Measurements from ENCODE around the gene EIF3K.

Gene EIF3K

GRCh38 chr19:38650911-38651584, 32.1 kb downstream of the EIF3K start:
- TF ChIP-seq REST (IDR thresholded peaks at IDR 0.05; ENCODE audit: insufficient read depth in 1 of 2, low read depth in 2 of 2, low read length in 2 of 2) (no peak), SIN3A (IDR thresholded peaks at IDR 0.05; ENCODE audit: borderline replicate concordance, insufficient read depth, low read length) (no peak)

- TF ChIP-seq POLR2AphosphoS5 (IDR thresholded peaks at IDR 0.05; ENCODE audit: low read depth, low read length) (no peak), SIN3A (IDR thresholded peaks at IDR 0.05; ENCODE audit: borderline replicate concordance, insufficient read depth, low read length) (no peak)
These were observed 34.1 kb downstream of the EIF3K start for GRCh38 chr19:38653028-38653571.

GRCh38 chr19:38654628-38655055, 35.7 kb downstream of the EIF3K start:
- no peak for TF ChIP-seq FOXP2 (optimal IDR thresholded peaks at IDR 0.05; ENCODE audit: borderline replicate concordance, extremely low read depth, extremely low read length, insufficient read depth)
- no peak for TF ChIP-seq POLR2AphosphoS5 (IDR thresholded peaks at IDR 0.05; ENCODE audit: low read depth, low read length)
- TF ChIP-seq TAF1 (IDR thresholded peaks at IDR 0.05; ENCODE audit: borderline replicate concordance, insufficient read depth, low read length), result no peak
- no peak for TF ChIP-seq REST (IDR thresholded peaks at IDR 0.05; ENCODE audit: insufficient read depth in 1 of 2, low read depth in 2 of 2, low read length in 2 of 2)
- TF ChIP-seq SIN3A (IDR thresholded peaks at IDR 0.05; ENCODE audit: borderline replicate concordance, insufficient read depth, low read length), result no peak

- TF ChIP-seq FOXP2 (optimal IDR thresholded peaks at IDR 0.05; ENCODE audit: borderline replicate concordance, extremely low read depth, extremely low read length, insufficient read depth) (no peak), SIN3A (IDR thresholded peaks at IDR 0.05; ENCODE audit: borderline replicate concordance, insufficient read depth, low read length) (no peak), TAF1 (IDR thresholded peaks at IDR 0.05; ENCODE audit: borderline replicate concordance, insufficient read depth, low read length) (no peak), POLR2AphosphoS5 (IDR thresholded peaks at IDR 0.05; ENCODE audit: low read depth, low read length) (no peak), REST (IDR thresholded peaks at IDR 0.05; ENCODE audit: insufficient read depth in 1 of 2, low read depth in 2 of 2, low read length in 2 of 2) (no peak)
These were observed 36.3 kb downstream of the EIF3K start for GRCh38 chr19:38655148-38655824.

GRCh38 chr19:38656171-38656981, 37.4 kb downstream of the EIF3K start:
- TF ChIP-seq REST (IDR thresholded peaks at IDR 0.05; ENCODE audit: insufficient read depth in 1 of 2, low read depth in 2 of 2, low read length in 2 of 2) (no peak), FOXP2 (optimal IDR thresholded peaks at IDR 0.05; ENCODE audit: borderline replicate concordance, extremely low read depth, extremely low read length, insufficient read depth) (no peak), SIN3A (IDR thresholded peaks at IDR 0.05; ENCODE audit: borderline replicate concordance, insufficient read depth, low read length) (no peak), TAF1 (IDR thresholded peaks at IDR 0.05; ENCODE audit: borderline replicate concordance, insufficient read depth, low read length) (no peak), POLR2AphosphoS5 (IDR thresholded peaks at IDR 0.05; ENCODE audit: low read depth, low read length) (no peak)
